Endothelial cell of umbilical vein (primary cell): ENCODE data around the gene RENBP. TPM values are rescaled to one million over a fixed set of nuclear protein-coding genes. Genes with fewer than 3 reads are reported as not detected.

ENCODE experiments used
- BruUV-seq: library from RNA; stranded (reverse); fragments of 400-500 nt; replicated peaks from 2 replicates; lab custom pipeline; 2021; lab: Mats Ljungman, UMichigan
- CTCF ChIA-PET: fragments of 300-600, 350-600 bp; sonication (Branson Sonifier 250); formaldehyde crosslinking; loops from one replicate; lab custom pipeline; 2021; ENCODE audit warnings: antibody characterized with exemption, inconsistent platforms; lab: Charles Lee
- POLR2A ChIA-PET: fragments of 300-600, 350-600 bp; sonication (Branson Sonifier 250); formaldehyde crosslinking; loops from one replicate; lab custom pipeline; 2021; ENCODE audit warnings: antibody characterized with exemption, inconsistent platforms; lab: Charles Lee
- DNase-seq: peaks from one replicate; pipeline ENCODE4 v3.0.0-alpha.2; 2011; ENCODE audit warnings: low read depth, low spot score
- FAIRE-seq: peaks from 2 replicates; lab custom pipeline; 2011; peaks lifted over from hg19 to GRCh38; lab: Jason Lieb, UNC
- H2AFZ ChIP-seq: 2 replicates; pipeline ENCODE4 v1.6.0; 2012; ENCODE audit warnings: low read depth, low read length, control low read depth, inconsistent platforms
- H3K27ac ChIP-seq: 2 replicates; pipeline ENCODE4 v1.5.1; 2011; ENCODE audit warnings: low read depth, mild to moderate bottlenecking, control low read depth, low read length, moderate library complexity; ENCODE audit not compliant: insufficient read depth
- H3K27me3 ChIP-seq, 2 experiments: 2 replicates each; pipeline versions ENCODE4 v1.6.0 to v1.6.1; 2011; ENCODE audit warnings: low read length in 2 of 2, mixed read lengths in 1 of 2; ENCODE audit not compliant: control insufficient read depth in 2 of 2, insufficient read depth in 2 of 2
- H3K36me3 ChIP-seq, 2 experiments: 2 replicates in 1 of 2; 3 replicates in 1 of 2; pipeline ENCODE4 v1.5.1; 2011; ENCODE audit warnings: low read length in 2 of 2, mild to moderate bottlenecking in 1 of 2, moderate library complexity in 1 of 2; ENCODE audit not compliant: control insufficient read depth in 2 of 2, insufficient read depth in 2 of 2; ENCODE audit errors: extremely low read depth in 1 of 2
- H3K4me1 ChIP-seq: 3 replicates; pipeline ENCODE4 v1.5.1; 2011; ENCODE audit warnings: mild to moderate bottlenecking, low read length; ENCODE audit not compliant: control insufficient read depth, insufficient read depth; ENCODE audit errors: extremely low read depth
- H3K4me2 ChIP-seq: 2 replicates; pipeline ENCODE4 v1.6.1; 2011; ENCODE audit warnings: low read length, control low read depth, mixed read lengths; ENCODE audit not compliant: insufficient read depth
- H3K4me3 ChIP-seq, 3 experiments: fragments of 200-600 bp in 1 of 3; sonication (generic), shearing (Covaris generic) in 1 of 3; replicated peaks in 1 of 3; 2 replicates each; pipeline ENCODE4 v1.5.1; 2011 to 2016; ENCODE audit warnings: control low read depth in 3 of 3, low read length in 3 of 3, mild to moderate bottlenecking in 2 of 3, inconsistent platforms in 1 of 3, low read depth in 1 of 3, moderate library complexity in 1 of 3; ENCODE audit not compliant: insufficient read depth in 1 of 3
- H3K79me2 ChIP-seq: 2 replicates; pipeline ENCODE4 v1.6.0; 2012; ENCODE audit warnings: low read length, inconsistent platforms; ENCODE audit not compliant: control insufficient read depth, insufficient read depth
- H3K9ac ChIP-seq: replicated peaks from 2 replicates; pipeline ENCODE3; 2011; ENCODE audit warnings: low read length, control low read depth; ENCODE audit not compliant: insufficient read depth; ENCODE audit errors: extremely low read depth
- H3K9me1 ChIP-seq: replicated peaks from 3 replicates; pipeline ENCODE4 v1.6.0; 2011; ENCODE audit warnings: mild to moderate bottlenecking, low read length; ENCODE audit not compliant: control insufficient read depth, insufficient read depth; ENCODE audit errors: extremely low read depth
- H3K9me3 ChIP-seq: replicated peaks from 2 replicates; pipeline ENCODE4 v1.5.1; 2012; ENCODE audit warnings: low read length, inconsistent platforms; ENCODE audit not compliant: control insufficient read depth, insufficient read depth
- H4K20me1 ChIP-seq: replicated peaks from 2 replicates; pipeline ENCODE3; 2011; ENCODE audit warnings: mild to moderate bottlenecking, low read length; ENCODE audit not compliant: control insufficient read depth, insufficient read depth; ENCODE audit errors: extremely low read depth
- EZH2 ChIP-seq: IDR thresholded peaks from 2 replicates; pipeline ENCODE4 v1.6.1; 2012; ENCODE audit warnings: borderline replicate concordance, low read depth, mild to moderate bottlenecking, moderate library complexity, low read length, inconsistent platforms; ENCODE audit not compliant: severe bottlenecking
- FOS ChIP-seq: IDR thresholded peaks from 2 replicates; pipeline ENCODE4 v1.6.1; 2011; ENCODE audit warnings: mild to moderate bottlenecking, low read length, moderate library complexity, borderline replicate concordance; ENCODE audit not compliant: insufficient read depth
- GATA2 ChIP-seq: IDR thresholded peaks from 2 replicates; pipeline ENCODE4 v1.7.0; 2011; ENCODE audit warnings: low read depth, mild to moderate bottlenecking, moderate library complexity, mixed read lengths, low read length; ENCODE audit not compliant: insufficient read length, insufficient read depth
- JUN ChIP-seq: IDR thresholded peaks from 2 replicates; pipeline ENCODE4 v1.6.1; 2011; ENCODE audit warnings: borderline replicate concordance, low read depth; ENCODE audit not compliant: insufficient read length, insufficient read depth
- MYC ChIP-seq: IDR thresholded peaks from one replicate; pipeline ENCODE4 v1.6.1; 2011; ENCODE audit warnings: mild to moderate bottlenecking, low read depth, low read length
- POLR2A ChIP-seq: IDR thresholded peaks from 2 replicates; pipeline ENCODE4 v1.6.1; 2012; ENCODE audit warnings: low read depth, mild to moderate bottlenecking, control low read depth, low read length
- POLR2AphosphoS5 ChIP-seq: IDR thresholded peaks from 2 replicates; pipeline ENCODE4 v1.6.1; 2012; ENCODE audit warnings: low read depth, mild to moderate bottlenecking, control low read depth, low read length, moderate library complexity; ENCODE audit not compliant: insufficient read depth
- dilution Hi-C: fragments of 300-500 bp; cut with MboI; formaldehyde crosslinking; loops from one replicate; pipeline ENCODE4 v1.15.0; 2019; ENCODE audit warnings: low sequenced_read_pairs; ENCODE audit not compliant: extremely low pct_ligation_motif_present
- intact Hi-C: fragments of 100-400 bp; cut with micrococcal nuclease; formaldehyde crosslinking; loops from one replicate; pipeline ENCODE4 v1.10.0; 2022
- polyA plus RNA-seq, 4 experiments: library from polyadenylated mRNA; depleted of rRNA in 3 of 4; stranded (reverse) in 3 of 4; unstranded in 1 of 4; fragments of >200 nt; gene quantifications; 2 replicates each; pipeline versions ENCODE4 v1.2.1 to v1.2.3, GENCODE V29; 2011 to 2012; ENCODE audit warnings: missing spikeins in 1 of 4
- total RNA-seq: library from RNA; stranded (reverse); gene quantifications from 2 replicates; pipeline ENCODE4 v1.2.3, GENCODE V29; 2021
- TF ChIP-seq, protein P1 (sequence below): IDR thresholded peaks from 2 replicates; pipeline ENCODE4 v1.6.1; 2011; ENCODE audit not compliant: insufficient read depth, insufficient read length
- TF ChIP-seq, protein P2 (sequence below), 2 donors: IDR thresholded peaks; 1 replicate in 1 of 2; 2 replicates in 1 of 2; pipeline ENCODE4 v1.5.1; 2011; ENCODE audit warnings: low read length in 2 of 2, mild to moderate bottlenecking in 2 of 2, moderate library complexity in 2 of 2, control low read depth in 1 of 2, inconsistent platforms in 1 of 2, low read depth in 1 of 2; ENCODE audit not compliant: insufficient read depth in 1 of 2; ENCODE audit errors: extremely low read depth in 1 of 2

Gene RENBP
- total and polyA plus RNA-seq, 2 donors (not counting 3 experiments of a cell fraction or from before 2014, with no cell fraction given), result 8.0 to 16.0 TPM

DNA sequence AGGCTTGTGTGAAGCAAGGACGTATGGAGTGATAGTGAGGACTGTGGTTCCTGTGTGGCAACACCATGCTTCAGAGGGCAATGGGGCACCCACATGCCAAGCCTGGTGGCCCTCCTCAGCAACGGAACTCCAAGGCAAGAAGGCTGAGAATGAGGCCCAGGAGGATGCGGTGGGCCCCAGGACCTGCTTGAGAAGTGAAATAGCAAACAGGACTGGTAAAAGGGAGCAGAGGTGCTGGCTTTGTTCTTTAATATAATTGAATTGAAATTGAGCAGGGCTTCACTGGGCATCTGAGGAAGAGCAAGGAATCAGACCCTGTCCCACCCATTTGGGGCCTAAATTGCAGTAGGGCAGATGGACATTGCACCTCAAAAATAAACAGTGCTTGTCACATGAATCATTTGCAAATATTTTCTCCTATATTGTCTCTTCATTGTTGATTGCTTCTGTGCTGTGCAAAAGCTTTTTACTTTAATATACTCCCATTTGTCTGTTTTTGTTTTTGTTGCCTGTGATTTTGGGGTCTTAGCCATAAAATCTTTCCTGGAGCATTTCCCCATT is 30.4 kb upstream of the RENBP start:
- CTCF ChIA-PET, result interaction anchor here (1.1 to 1.3 kb wide), 2 partner anchors 38 to 46 kb away, joined by 3 to 8 read pairs; no protein-coding TSS in a partner anchor
- DNase-seq (no peak), FAIRE-seq (no peak)
- no TSS peak for BruUV-seq
- Histone ChIP-seq H3K9me3 (no peaks in the 10 kb centered on the region), H3K36me3 (no peaks in the 10 kb centered on the region), H2AFZ (no peak overlapping the region), H4K20me1 (no peaks in the 10 kb centered on the region), H3K79me2 (peaks cover 15% of the 10 kb centered on the region), H3K4me3 (no peak overlapping the region), H3K4me2 (no peak overlapping the region), H3K9ac (no peak overlapping the region), H3K27ac (no peak overlapping the region), H3K9me1 (no peaks in the 10 kb centered on the region), H3K27me3 (no peaks in the 10 kb centered on the region), H3K4me1 (peaks cover 17% of the 10 kb centered on the region)
- no peak for TF ChIP-seq GATA2
- TF ChIP-seq, protein P1, sequence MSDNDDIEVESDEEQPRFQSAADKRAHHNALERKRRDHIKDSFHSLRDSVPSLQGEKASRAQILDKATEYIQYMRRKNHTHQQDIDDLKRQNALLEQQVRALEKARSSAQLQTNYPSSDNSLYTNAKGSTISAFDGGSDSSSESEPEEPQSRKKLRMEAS, result no peak
- no peak for TF ChIP-seq JUN
- no peak for TF ChIP-seq POLR2AphosphoS5
- TF ChIP-seq POLR2A, result no peak
- TF ChIP-seq EZH2, result no peak
- TF ChIP-seq, protein P2, sequence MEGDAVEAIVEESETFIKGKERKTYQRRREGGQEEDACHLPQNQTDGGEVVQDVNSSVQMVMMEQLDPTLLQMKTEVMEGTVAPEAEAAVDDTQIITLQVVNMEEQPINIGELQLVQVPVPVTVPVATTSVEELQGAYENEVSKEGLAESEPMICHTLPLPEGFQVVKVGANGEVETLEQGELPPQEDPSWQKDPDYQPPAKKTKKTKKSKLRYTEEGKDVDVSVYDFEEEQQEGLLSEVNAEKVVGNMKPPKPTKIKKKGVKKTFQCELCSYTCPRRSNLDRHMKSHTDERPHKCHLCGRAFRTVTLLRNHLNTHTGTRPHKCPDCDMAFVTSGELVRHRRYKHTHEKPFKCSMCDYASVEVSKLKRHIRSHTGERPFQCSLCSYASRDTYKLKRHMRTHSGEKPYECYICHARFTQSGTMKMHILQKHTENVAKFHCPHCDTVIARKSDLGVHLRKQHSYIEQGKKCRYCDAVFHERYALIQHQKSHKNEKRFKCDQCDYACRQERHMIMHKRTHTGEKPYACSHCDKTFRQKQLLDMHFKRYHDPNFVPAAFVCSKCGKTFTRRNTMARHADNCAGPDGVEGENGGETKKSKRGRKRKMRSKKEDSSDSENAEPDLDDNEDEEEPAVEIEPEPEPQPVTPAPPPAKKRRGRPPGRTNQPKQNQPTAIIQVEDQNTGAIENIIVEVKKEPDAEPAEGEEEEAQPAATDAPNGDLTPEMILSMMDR (IDR thresholded peaks at IDR 0.05; ENCODE audit: extremely low read depth in 1 of 2, insufficient read depth in 1 of 2, low read depth in 1 of 2, low read length in 2 of 2), result no peak
- TF ChIP-seq MYC, result no peak
- no peak for TF ChIP-seq FOS
- dilution Hi-C loops, result no loop called here
- intact Hi-C loops, result no loop called here
- POLR2A ChIA-PET, result no interaction called here
